Nephron (organoid): ENCODE measurements around the gene HYAL3.
A peak's percentile ranks its signal among the peaks of the same experiment; 100 is the strongest.

Experiments
- H3K27ac Mint-ChIP-seq, 3 experiments: 2 replicates each; pipeline ENCODE4 v1.8.0; 2020; ENCODE audit warnings: mixed read lengths in 3 of 3, mild to moderate bottlenecking in 2 of 3, moderate library complexity in 1 of 3
- H3K27me3 Mint-ChIP-seq: 2 replicates; pipeline ENCODE4 v1.8.0; 2021; ENCODE audit warnings: low read depth, mild to moderate bottlenecking, moderate library complexity, mixed read lengths
- H3K36me3 Mint-ChIP-seq: 2 replicates; pipeline ENCODE4 v1.8.0; 2020; ENCODE audit warnings: low read depth, mixed read lengths
- H3K4me1 Mint-ChIP-seq: 2 replicates; pipeline ENCODE4 v1.8.0; 2020; ENCODE audit warnings: mixed read lengths
- H3K4me3 Mint-ChIP-seq, 3 experiments: 2 replicates each; pipeline ENCODE4 v1.8.0; 2020; ENCODE audit warnings: mild to moderate bottlenecking in 3 of 3, mixed read lengths in 3 of 3, moderate library complexity in 2 of 3
- H3K9me3 Mint-ChIP-seq: 2 replicates; pipeline ENCODE4 v1.8.0; 2020; ENCODE audit warnings: mixed read lengths
- CTCF ChIP-seq, 3 experiments: fragments of 200-600 bp; sonication (generic); IDR thresholded peaks; one replicate each; pipeline ENCODE4 v1.5.0; 2021; ENCODE audit warnings: antibody characterized with exemption in 3 of 3; ENCODE audit not compliant: unreplicated experiment in 3 of 3

HYAL3 gene

GRCh38 chr3:50243543-50243895 lies 55.7 kb downstream of the HYAL3 start:
- H3K36me3 Mint-ChIP-seq: peaks cover 3% of the 10 kb centered on the region

GRCh38 chr3:50242851-50243542 lies 56.2 kb downstream of the HYAL3 start:
- Mint-ChIP-seq H3K4me1 (peaks cover 56% of the 10 kb centered on the region), H3K27ac (peak overlapping the region; percentile 88 to 95 (median 91)), H3K9me3 (no peaks in the 10 kb centered on the region), H3K36me3 (peaks cover 3% of the 10 kb centered on the region), H3K4me3 (peak overlapping the region in 1 of 3 experiments; percentile 30), H3K27me3 (no peaks in the 10 kb centered on the region)
- no peak for TF ChIP-seq CTCF (IDR thresholded peaks at IDR 0.05; ENCODE audit: unreplicated experiment in 3 of 3)

More at GRCh38 chr3:50243543-50243895, 55.7 kb downstream of the HYAL3 start:
- no peak overlapping the region for H3K4me3 Mint-ChIP-seq
- no peaks in the 10 kb centered on the region for H3K27me3 Mint-ChIP-seq
- H3K27ac Mint-ChIP-seq: peak overlapping the region; percentile 42 to 69 (median 66)
- no peaks in the 10 kb centered on the region for H3K9me3 Mint-ChIP-seq
- peaks cover 54% of the 10 kb centered on the region for H3K4me1 Mint-ChIP-seq
- no peak for TF ChIP-seq CTCF (IDR thresholded peaks at IDR 0.05; ENCODE audit: unreplicated experiment in 3 of 3)
